ENCODE data around the gene SLC7A14. TPM values are rescaled to one million over a fixed set of nuclear protein-coding genes. Genes with fewer than 3 reads are reported as not detected.

Gene SLC7A14
- total RNA-seq, 1 experiment from 2014 or later, result not detected

DNA sequence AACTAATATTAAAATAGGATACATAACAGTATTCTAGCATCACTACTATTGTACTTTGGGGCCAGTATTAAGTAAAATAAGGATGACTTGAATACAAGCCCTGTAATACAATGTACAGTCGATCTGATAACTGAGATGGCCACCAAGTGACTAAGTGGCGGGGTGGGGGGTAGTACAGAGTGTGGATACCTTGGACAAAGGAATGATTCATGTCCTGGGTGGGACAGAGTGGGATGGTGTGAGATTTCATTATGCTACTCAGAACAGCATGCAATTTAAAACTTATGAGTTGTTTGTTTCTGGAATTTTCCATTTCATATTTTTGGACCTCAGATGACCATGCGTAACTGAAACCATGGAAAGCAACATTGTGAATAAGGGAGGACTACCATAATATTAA is 46.0 kb downstream of the SLC7A14 start:
- no peaks in the 10 kb centered on the region for H3K36me3 ChIP-seq (ENCODE audit: insufficient read depth, low read length, poor library complexity, severe bottlenecking)
- TF ChIP-seq, protein P1, sequence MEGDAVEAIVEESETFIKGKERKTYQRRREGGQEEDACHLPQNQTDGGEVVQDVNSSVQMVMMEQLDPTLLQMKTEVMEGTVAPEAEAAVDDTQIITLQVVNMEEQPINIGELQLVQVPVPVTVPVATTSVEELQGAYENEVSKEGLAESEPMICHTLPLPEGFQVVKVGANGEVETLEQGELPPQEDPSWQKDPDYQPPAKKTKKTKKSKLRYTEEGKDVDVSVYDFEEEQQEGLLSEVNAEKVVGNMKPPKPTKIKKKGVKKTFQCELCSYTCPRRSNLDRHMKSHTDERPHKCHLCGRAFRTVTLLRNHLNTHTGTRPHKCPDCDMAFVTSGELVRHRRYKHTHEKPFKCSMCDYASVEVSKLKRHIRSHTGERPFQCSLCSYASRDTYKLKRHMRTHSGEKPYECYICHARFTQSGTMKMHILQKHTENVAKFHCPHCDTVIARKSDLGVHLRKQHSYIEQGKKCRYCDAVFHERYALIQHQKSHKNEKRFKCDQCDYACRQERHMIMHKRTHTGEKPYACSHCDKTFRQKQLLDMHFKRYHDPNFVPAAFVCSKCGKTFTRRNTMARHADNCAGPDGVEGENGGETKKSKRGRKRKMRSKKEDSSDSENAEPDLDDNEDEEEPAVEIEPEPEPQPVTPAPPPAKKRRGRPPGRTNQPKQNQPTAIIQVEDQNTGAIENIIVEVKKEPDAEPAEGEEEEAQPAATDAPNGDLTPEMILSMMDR (conservative IDR thresholded peaks at IDR 0.05; ENCODE audit: low read depth, low read length), result no peak
- no peak for TF ChIP-seq EZH2 (IDR thresholded peaks at IDR 0.05; ENCODE audit: borderline replicate concordance, low read depth, low read length, poor library complexity, severe bottlenecking)
- POLR2A ChIA-PET (ENCODE audit: low non-redundant PET), result no interaction called here
- H3K9me3 ChIP-seq (ENCODE audit: low read depth, low read length, poor library complexity, severe bottlenecking), result no peaks in the 10 kb centered on the region
- CTCF ChIA-PET, result no interaction called here
- H3K27ac ChIP-seq (ENCODE audit: low read depth, low read length, poor library complexity, severe bottlenecking), result no peak overlapping the region
- BruUV-seq (replicated peaks), result no TSS peak
- intact Hi-C loops (cut with micrococcal nuclease; ENCODE audit: unreplicated experiment), result no loop called here
- H3K27me3 ChIP-seq (replicated peaks; ENCODE audit: insufficient read depth, low read depth, low read length, poor library complexity), result peaks cover 51% of the 10 kb centered on the region
- no peak overlapping the region for H3K4me3 ChIP-seq (ENCODE audit: low read depth, low read length, poor library complexity, severe bottlenecking)
- DNase-seq (ENCODE audit: low spot score), result no peak
- no peaks in the 10 kb centered on the region for H3K4me1 ChIP-seq (ENCODE audit: insufficient read depth, low read length, poor library complexity, severe bottlenecking)

DNA sequence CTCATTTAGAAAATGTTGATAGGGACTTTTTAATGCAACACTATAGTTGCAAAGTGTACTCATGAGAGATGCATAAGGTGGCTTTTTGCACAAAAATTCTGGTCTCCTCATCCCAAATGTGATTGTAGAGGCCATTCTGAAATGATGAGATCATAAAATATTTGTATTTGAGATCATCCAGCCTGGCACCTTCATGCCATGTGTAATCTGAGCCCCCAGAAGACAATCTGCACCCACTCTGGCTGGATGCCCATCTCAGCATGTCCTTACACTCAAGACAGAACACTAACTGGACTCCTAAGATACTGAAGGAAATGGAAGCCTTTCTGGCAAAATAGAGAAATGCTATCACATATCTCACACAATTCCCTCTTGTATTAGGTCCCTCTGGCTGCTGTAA is 49.2 kb downstream of the SLC7A14 start:
- ChIA-PET POLR2A (ENCODE audit: low non-redundant PET) (no interaction called here), CTCF (no interaction called here)
- no TSS peak for BruUV-seq (replicated peaks)
- Histone ChIP-seq H3K27ac (ENCODE audit: low read depth, low read length, poor library complexity, severe bottlenecking) (no peak overlapping the region), H3K9me3 (ENCODE audit: low read depth, low read length, poor library complexity, severe bottlenecking) (no peaks in the 10 kb centered on the region), H3K27me3 (replicated peaks; ENCODE audit: insufficient read depth, low read depth, low read length, poor library complexity) (peaks cover 49% of the 10 kb centered on the region), H3K36me3 (ENCODE audit: insufficient read depth, low read length, poor library complexity, severe bottlenecking) (no peaks in the 10 kb centered on the region), H3K4me1 (ENCODE audit: insufficient read depth, low read length, poor library complexity, severe bottlenecking) (no peaks in the 10 kb centered on the region), H3K4me3 (ENCODE audit: low read depth, low read length, poor library complexity, severe bottlenecking) (no peak overlapping the region)
- TF ChIP-seq, protein P1 (conservative IDR thresholded peaks at IDR 0.05; ENCODE audit: low read depth, low read length), result no peak
- no peak for TF ChIP-seq EZH2 (IDR thresholded peaks at IDR 0.05; ENCODE audit: borderline replicate concordance, low read depth, low read length, poor library complexity, severe bottlenecking)
- DNase-seq (ENCODE audit: low spot score), result no peak
- intact Hi-C loops (cut with micrococcal nuclease; ENCODE audit: unreplicated experiment), result no loop called here

GRCh38 chr3:170534227-170534626 is 51.6 kb downstream of the SLC7A14 start:
- Histone ChIP-seq H3K4me3 (ENCODE audit: low read depth, low read length, poor library complexity, severe bottlenecking) (no peak overlapping the region), H3K9me3 (ENCODE audit: low read depth, low read length, poor library complexity, severe bottlenecking) (no peaks in the 10 kb centered on the region), H3K27me3 (replicated peaks; ENCODE audit: insufficient read depth, low read depth, low read length, poor library complexity) (peaks cover 38% of the 10 kb centered on the region), H3K4me1 (ENCODE audit: insufficient read depth, low read length, poor library complexity, severe bottlenecking) (no peaks in the 10 kb centered on the region), H3K27ac (ENCODE audit: low read depth, low read length, poor library complexity, severe bottlenecking) (no peak overlapping the region), H3K36me3 (ENCODE audit: insufficient read depth, low read length, poor library complexity, severe bottlenecking) (no peaks in the 10 kb centered on the region)
- intact Hi-C loops (cut with micrococcal nuclease; ENCODE audit: unreplicated experiment), result no loop called here
- TF ChIP-seq, protein P1 (conservative IDR thresholded peaks at IDR 0.05; ENCODE audit: low read depth, low read length), result no peak
- TF ChIP-seq EZH2 (IDR thresholded peaks at IDR 0.05; ENCODE audit: borderline replicate concordance, low read depth, low read length, poor library complexity, severe bottlenecking), result no peak
- CTCF ChIA-PET, result no interaction called here
- POLR2A ChIA-PET (ENCODE audit: low non-redundant PET), result no interaction called here
- DNase-seq (ENCODE audit: low spot score), result no peak
- BruUV-seq (replicated peaks), result no TSS peak

Measured in A673 (cell line).